ENCODE measurements around the gene CYTH4.

DNA sequence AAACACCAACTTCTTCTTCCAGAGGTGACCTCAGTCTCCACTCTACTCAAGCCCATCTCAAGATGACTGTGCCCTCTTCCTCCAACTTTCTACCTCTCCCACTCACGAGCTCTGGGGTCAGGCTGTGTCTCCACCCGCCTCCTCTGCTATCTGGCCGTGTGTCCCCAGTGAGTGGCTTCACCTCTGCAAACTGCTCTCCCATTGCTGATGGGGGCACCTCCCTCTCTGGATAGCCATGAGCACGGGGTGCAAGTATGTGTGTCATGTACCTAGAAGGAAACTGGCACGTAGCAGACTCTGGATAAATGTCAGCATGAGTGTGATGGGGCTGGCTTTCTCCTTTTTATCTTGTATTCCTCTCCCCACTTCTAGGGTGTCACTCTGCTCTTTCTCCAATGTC, 20.0 kb upstream of the CYTH4 start:
- TF ChIP-seq, protein P1, sequence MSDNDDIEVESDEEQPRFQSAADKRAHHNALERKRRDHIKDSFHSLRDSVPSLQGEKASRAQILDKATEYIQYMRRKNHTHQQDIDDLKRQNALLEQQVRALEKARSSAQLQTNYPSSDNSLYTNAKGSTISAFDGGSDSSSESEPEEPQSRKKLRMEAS (IDR thresholded peaks at IDR 0.05; ENCODE audit: insufficient read depth, insufficient read length), result no peak
- no peak for TF ChIP-seq POLR2A (IDR thresholded peaks at IDR 0.05; ENCODE audit: low read depth, low read length)
- TF ChIP-seq, protein P2, sequence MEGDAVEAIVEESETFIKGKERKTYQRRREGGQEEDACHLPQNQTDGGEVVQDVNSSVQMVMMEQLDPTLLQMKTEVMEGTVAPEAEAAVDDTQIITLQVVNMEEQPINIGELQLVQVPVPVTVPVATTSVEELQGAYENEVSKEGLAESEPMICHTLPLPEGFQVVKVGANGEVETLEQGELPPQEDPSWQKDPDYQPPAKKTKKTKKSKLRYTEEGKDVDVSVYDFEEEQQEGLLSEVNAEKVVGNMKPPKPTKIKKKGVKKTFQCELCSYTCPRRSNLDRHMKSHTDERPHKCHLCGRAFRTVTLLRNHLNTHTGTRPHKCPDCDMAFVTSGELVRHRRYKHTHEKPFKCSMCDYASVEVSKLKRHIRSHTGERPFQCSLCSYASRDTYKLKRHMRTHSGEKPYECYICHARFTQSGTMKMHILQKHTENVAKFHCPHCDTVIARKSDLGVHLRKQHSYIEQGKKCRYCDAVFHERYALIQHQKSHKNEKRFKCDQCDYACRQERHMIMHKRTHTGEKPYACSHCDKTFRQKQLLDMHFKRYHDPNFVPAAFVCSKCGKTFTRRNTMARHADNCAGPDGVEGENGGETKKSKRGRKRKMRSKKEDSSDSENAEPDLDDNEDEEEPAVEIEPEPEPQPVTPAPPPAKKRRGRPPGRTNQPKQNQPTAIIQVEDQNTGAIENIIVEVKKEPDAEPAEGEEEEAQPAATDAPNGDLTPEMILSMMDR (IDR thresholded peaks at IDR 0.05; ENCODE audit: extremely low read depth in 1 of 2, insufficient read depth in 1 of 2, low read depth in 1 of 2, low read length in 2 of 2), result no peak
- no peak for TF ChIP-seq POLR2AphosphoS5 (IDR thresholded peaks at IDR 0.05; ENCODE audit: insufficient read depth, low read depth, low read length)

All from endothelial cell of umbilical vein (primary cell).